Measurements from ENCODE around the gene IFNE.

GRCh38 chr9:21443849-21444625 is 38.1 kb downstream of the IFNE start:
- TF ChIP-seq CTCF (IDR thresholded peaks at IDR 0.05) (no peak), POLR2A (IDR thresholded peaks at IDR 0.05) (no peak), EP300 (IDR thresholded peaks at IDR 0.05) (no peak)
